Measurements from ENCODE around the gene ETV3. TPM values are rescaled to one million over a fixed set of nuclear protein-coding genes. Genes with fewer than 3 reads are reported as not detected.

ETV3 gene
- total RNA-seq, 1 experiment from 2014 or later = 22.2 TPM

- BruUV-seq (replicated peaks) = no TSS peak
- ATAC-seq = no peak
- H3K9me3 ChIP-seq (ENCODE audit: control insufficient read depth, insufficient read depth, low read depth, low read length) = no peaks in the 10 kb centered on the region
- no peak overlapping the region for H3K4me3 ChIP-seq (ENCODE audit: low read depth in 2 of 2, low read length in 2 of 2)
- no peaks in the 10 kb centered on the region for H3K27me3 ChIP-seq (ENCODE audit: control insufficient read depth, insufficient read depth, low read length)
- DNase-seq (ENCODE audit: low read depth, low spot score) = no peak
- TF ChIP-seq POLR2AphosphoS5 (IDR thresholded peaks at IDR 0.05; ENCODE audit: low read depth, low read length) (no peak), SIN3A (IDR thresholded peaks at IDR 0.05; ENCODE audit: borderline replicate concordance, insufficient read depth, low read depth, low read length) (no peak), CTCF (IDR thresholded peaks at IDR 0.05) (no peak), TCF7L2 (IDR thresholded peaks at IDR 0.05; ENCODE audit: low read depth, low read length) (no peak), REST (IDR thresholded peaks at IDR 0.05; ENCODE audit: insufficient read depth in 1 of 2, low read depth in 2 of 2, low read length in 1 of 2) (no peak)
- in situ Hi-C loops (cut with HindIII; ENCODE audit: low pct_unique_long_range_greater_than_20kb, low sequenced_read_pairs) (no loop called here), intact Hi-C loops (cut with micrococcal nuclease; ENCODE audit: unreplicated experiment) (no loop called here)
- no peaks in the 10 kb centered on the region for H3K36me3 ChIP-seq (ENCODE audit: control insufficient read depth, insufficient read depth, low read length)
- no peak overlapping the region for H3K27ac ChIP-seq (ENCODE audit: low read length)
- H3K4me1 ChIP-seq (ENCODE audit: control insufficient read depth, insufficient read depth, low read length) = peaks cover 5% of the 10 kb centered on the region; the same call in 1 of the 2 replicates
- ChIA-PET POLR2A (no interaction called here), CTCF (interaction anchor here (1.2 to 1.7 kb wide), 3 partner anchors 15 to 195 kb away, joined by 3 to 6 read pairs (median 4); no protein-coding TSS in a partner anchor)
Observed at GRCh38 chr1:157105298-157105987, 32.8 kb downstream of the ETV3 start.

GRCh38 chr1:157104598-157105293, 33.4 kb downstream of the ETV3 start:
- ChIA-PET CTCF (interaction anchor here (1.2 to 1.4 kb wide), 2 partner anchors 15 to 194 kb away, joined by 3 to 4 read pairs; no protein-coding TSS in a partner anchor), POLR2A (no interaction called here)
- Histone ChIP-seq H3K27me3 (ENCODE audit: control insufficient read depth, insufficient read depth, low read length) (no peaks in the 10 kb centered on the region), H3K4me3 (ENCODE audit: low read depth in 2 of 2, low read length in 2 of 2) (no peak overlapping the region), H3K36me3 (ENCODE audit: control insufficient read depth, insufficient read depth, low read length) (no peaks in the 10 kb centered on the region), H3K4me1 (ENCODE audit: control insufficient read depth, insufficient read depth, low read length) (peaks cover 5% of the 10 kb centered on the region; the same call in 1 of the 2 replicates), H3K27ac (ENCODE audit: low read length) (no peak overlapping the region), H3K9me3 (ENCODE audit: control insufficient read depth, insufficient read depth, low read depth, low read length) (no peaks in the 10 kb centered on the region)
- TF ChIP-seq CTCF (IDR thresholded peaks at IDR 0.05) (no peak), REST (IDR thresholded peaks at IDR 0.05; ENCODE audit: insufficient read depth in 1 of 2, low read depth in 2 of 2, low read length in 1 of 2) (no peak), SIN3A (IDR thresholded peaks at IDR 0.05; ENCODE audit: borderline replicate concordance, insufficient read depth, low read depth, low read length) (no peak), TCF7L2 (IDR thresholded peaks at IDR 0.05; ENCODE audit: low read depth, low read length) (no peak), POLR2AphosphoS5 (IDR thresholded peaks at IDR 0.05; ENCODE audit: low read depth, low read length) (no peak)
- no peak for DNase-seq (ENCODE audit: low read depth, low spot score)
- intact Hi-C loops (cut with micrococcal nuclease; ENCODE audit: unreplicated experiment) (no loop called here), in situ Hi-C loops (cut with HindIII; ENCODE audit: low pct_unique_long_range_greater_than_20kb, low sequenced_read_pairs) (no loop called here)
- no TSS peak for BruUV-seq (replicated peaks)
- ATAC-seq = no peak

Data from Panc1 (cell line).